ENCODE data around the gene PLA1A. TPM values are rescaled to one million over a fixed set of nuclear protein-coding genes. Genes with fewer than 3 reads are reported as not detected.
"Not testable (repeated sequence)": the region's sequence is repeated elsewhere in the genome, so short reads cannot be mapped to it uniquely, and the experiment has no call there.

The PLA1A gene
- total and polyA plus RNA-seq, 5 experiments from 2014 or later = not detected

DNA sequence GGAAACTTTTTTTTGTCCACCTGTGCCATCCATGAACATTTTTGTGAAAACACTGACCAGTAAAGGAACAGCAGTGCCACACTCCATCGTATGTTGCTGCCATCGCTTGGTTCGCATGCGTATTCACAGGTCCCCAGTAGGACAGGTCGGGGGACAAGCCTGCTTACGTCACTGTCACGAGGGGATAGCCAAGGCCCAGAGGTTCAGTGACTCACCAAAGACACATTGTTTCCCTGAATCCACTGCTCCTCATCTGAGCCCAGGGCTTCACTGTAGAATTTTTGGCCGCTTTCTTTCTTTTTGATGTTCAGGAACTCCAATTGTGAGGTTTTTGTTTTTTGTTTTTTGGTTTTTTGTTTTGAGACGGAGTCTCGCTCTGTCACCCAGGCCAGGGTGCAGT lies 12.5 kb upstream of the PLA1A start:
- Mint-ChIP-seq H3K4me3 (no peak overlapping the region), H3K36me3 (peaks cover 0 to 2% (median 2%) of the 10 kb centered on the region in 3 donors), H3K27ac (no peak overlapping the region), H3K27me3 (peaks cover 2 to 26% (median 6%) of the 10 kb centered on the region in 5 donors), H3K4me1 (peaks cover 3 to 30% (median 4%) of the 10 kb centered on the region in 4 donors), H3K9me3 (peaks cover 0 to 1% (median 0%) of the 10 kb centered on the region in 9 donors)
- DNase-seq = no peak
- ATAC-seq = no peak
- POLR2A ChIA-PET = no interaction called here

- DNase-seq = no peak
- POLR2A ChIA-PET = no interaction called here
- peaks cover 2 to 29% (median 9%) of the 10 kb centered on the region in 5 donors for H3K27me3 Mint-ChIP-seq
- no peak overlapping the region for H3K27ac Mint-ChIP-seq
- H3K36me3 Mint-ChIP-seq = peaks cover 0 to 2% (median 2%) of the 10 kb centered on the region in 3 donors
- no peak overlapping the region for H3K4me3 Mint-ChIP-seq
- no peak for ATAC-seq
- peaks cover 0 to 30% (median 1%) of the 10 kb centered on the region in 4 donors for H3K4me1 Mint-ChIP-seq
- H3K9me3 Mint-ChIP-seq = peaks cover 0 to 4% (median 0%) of the 10 kb centered on the region in 9 donors
Observed at GRCh38 chr3:119585856-119586570, 11.7 kb upstream of the PLA1A start.

DNA sequence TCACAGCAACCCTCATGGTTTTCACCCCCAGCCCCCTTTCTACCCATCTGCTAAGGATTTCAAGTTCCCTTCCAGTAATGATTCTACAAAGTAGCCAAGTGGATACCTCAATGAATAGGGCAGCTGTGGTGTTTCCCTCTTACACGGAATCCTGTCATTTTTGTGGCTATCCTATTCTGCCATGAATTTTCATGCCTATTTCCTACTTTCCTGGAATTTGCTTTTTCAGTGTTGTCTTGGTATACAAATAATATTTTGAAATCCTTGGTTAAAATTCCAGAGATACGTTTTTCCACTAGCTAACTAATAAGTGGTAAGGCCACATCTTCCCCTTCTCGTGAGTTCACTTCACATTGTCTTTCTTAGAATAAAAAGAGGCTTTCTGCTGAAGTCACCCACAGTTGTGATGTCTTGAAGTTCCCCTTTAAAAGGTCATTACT lies 10.9 kb upstream of the PLA1A start:
- Mint-ChIP-seq H3K4me3 (no peak overlapping the region), H3K27ac (no peak overlapping the region), H3K27me3 (peaks cover 2 to 29% (median 9%) of the 10 kb centered on the region in 5 donors), H3K36me3 (peaks cover 0 to 2% (median 2%) of the 10 kb centered on the region in 3 donors), H3K4me1 (peaks cover 0 to 30% (median 1%) of the 10 kb centered on the region in 4 donors), H3K9me3 (peaks cover 0 to 7% (median 0%) of the 10 kb centered on the region in 9 donors)
- POLR2A ChIA-PET = no interaction called here
- DNase-seq (no peak), ATAC-seq (no peak)

- DNase-seq (no peak), ATAC-seq (no peak)
- H3K9me3 Mint-ChIP-seq = peaks cover 0 to 7% (median 0%) of the 10 kb centered on the region in 9 donors
- H3K27ac Mint-ChIP-seq = no peak overlapping the region
- peaks cover 0 to 26% (median 1%) of the 10 kb centered on the region in 4 donors for H3K4me1 Mint-ChIP-seq
- POLR2A ChIA-PET = no interaction called here
- H3K4me3 Mint-ChIP-seq = no peak overlapping the region
- peaks cover 0 to 2% (median 2%) of the 10 kb centered on the region in 3 donors for H3K36me3 Mint-ChIP-seq
- H3K27me3 Mint-ChIP-seq = peaks cover 2 to 29% (median 9%) of the 10 kb centered on the region in 5 donors
Observed at GRCh38 chr3:119588112-119588511, 9.6 kb upstream of the PLA1A start.

- peaks cover 0 to 7% (median 0%) of the 10 kb centered on the region in 9 donors for H3K9me3 Mint-ChIP-seq
Observed at GRCh38 chr3:119589102-119589773, 8.4 kb upstream of the PLA1A start.

DNA sequence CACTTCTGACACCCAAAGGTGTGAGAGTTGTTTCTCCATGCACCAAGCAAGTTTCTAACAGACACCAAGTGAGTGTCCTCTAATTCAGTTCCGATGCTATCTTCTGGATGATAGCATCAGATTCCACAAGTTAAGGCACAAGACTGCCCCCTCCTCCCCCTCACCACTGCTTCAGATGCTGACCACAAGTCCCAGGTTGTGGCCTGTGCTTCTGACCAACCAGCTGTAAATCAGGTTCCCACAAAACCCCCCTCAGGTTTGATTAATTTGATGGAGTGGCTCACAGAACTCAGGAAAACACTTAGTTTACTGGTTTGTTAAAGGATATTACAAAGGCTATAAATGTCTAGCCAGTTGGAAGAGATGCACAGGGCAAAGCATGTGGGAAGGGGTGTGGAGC lies 7.0 kb upstream of the PLA1A start:
- no peak for ATAC-seq
- H3K4me3 Mint-ChIP-seq = no peak overlapping the region

More at GRCh38 chr3:119589102-119589773, 8.4 kb upstream of the PLA1A start:
- Mint-ChIP-seq H3K4me3 (no peak overlapping the region), H3K4me1 (peaks cover 0 to 26% (median 1%) of the 10 kb centered on the region in 4 donors), H3K36me3 (peaks cover 0 to 2% (median 2%) of the 10 kb centered on the region in 3 donors), H3K27ac (peak overlapping the region in 2 of 10 donors; percentile 20 to 66), H3K27me3 (peaks cover 3 to 29% (median 9%) of the 10 kb centered on the region in 5 donors)
- ATAC-seq (no peak), DNase-seq (no peak)
- POLR2A ChIA-PET = no interaction called here

DNA sequence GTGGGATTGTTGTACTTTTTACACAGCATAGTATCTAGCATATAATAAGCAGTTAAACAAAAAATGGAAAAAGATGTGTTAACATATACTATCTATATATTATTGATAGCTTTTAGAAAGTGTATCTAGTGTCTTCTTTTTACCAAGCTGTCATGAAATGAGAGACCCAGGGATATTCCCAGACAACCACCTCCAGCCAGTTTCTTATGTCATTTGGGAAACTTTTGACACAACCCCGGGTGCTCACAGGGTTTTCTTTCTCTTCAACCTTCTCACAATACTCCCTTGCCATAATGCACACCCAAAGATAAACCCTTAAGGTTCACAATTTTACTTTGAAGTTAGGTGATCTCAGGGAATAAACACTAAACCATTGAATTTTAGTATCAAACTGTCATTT lies 4.8 kb upstream of the PLA1A start:
- Mint-ChIP-seq H3K27ac (no peak overlapping the region), H3K36me3 (peaks cover 0 to 2% (median 0%) of the 10 kb centered on the region in 3 donors), H3K27me3 (peaks cover 3 to 26% (median 9%) of the 10 kb centered on the region in 5 donors), H3K4me3 (no peak overlapping the region), H3K4me1 (peaks cover 0 to 20% (median 1%) of the 10 kb centered on the region in 4 donors), H3K9me3 (peaks cover 0 to 7% (median 0%) of the 10 kb centered on the region in 9 donors)
- ATAC-seq = no peak
- DNase-seq = no peak
- POLR2A ChIA-PET = no interaction called here

More for the DNA sequence above, 7.0 kb upstream of the PLA1A start:
- POLR2A ChIA-PET = no interaction called here
- H3K36me3 Mint-ChIP-seq = peaks cover 0 to 2% (median 2%) of the 10 kb centered on the region in 3 donors
- H3K27ac Mint-ChIP-seq = no peak overlapping the region
- H3K4me1 Mint-ChIP-seq = peaks cover 0 to 26% (median 1%) of the 10 kb centered on the region in 4 donors
- H3K9me3 Mint-ChIP-seq = peaks cover 0 to 7% (median 0%) of the 10 kb centered on the region in 9 donors
- H3K27me3 Mint-ChIP-seq = peaks cover 3 to 29% (median 9%) of the 10 kb centered on the region in 5 donors
- no peak for DNase-seq

DNA sequence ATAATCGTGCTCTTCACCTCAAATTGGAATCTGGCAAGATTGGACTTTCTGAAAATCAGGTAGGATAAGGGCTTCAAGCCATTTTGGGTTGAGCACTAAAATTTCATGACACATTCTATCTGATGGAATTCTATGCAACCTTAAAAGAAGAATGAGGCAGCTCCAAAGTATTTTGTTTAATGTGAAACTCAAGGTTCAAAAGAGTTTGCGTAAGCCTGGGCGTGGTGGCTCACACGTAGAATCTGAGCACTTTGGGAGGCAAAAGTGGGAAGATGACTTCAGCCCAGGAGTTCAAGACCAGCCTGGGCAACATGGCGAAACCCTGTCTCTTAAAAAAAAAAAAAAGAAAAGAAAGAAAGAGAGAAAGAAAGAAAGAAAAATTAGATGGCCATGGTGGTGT lies 3.6 kb upstream of the PLA1A start:
- Mint-ChIP-seq H3K4me3 (no peak overlapping the region), H3K27ac (no peak overlapping the region), H3K9me3 (peaks cover 0 to 7% (median 0%) of the 10 kb centered on the region in 9 donors), H3K36me3 (no peaks in the 10 kb centered on the region), H3K27me3 (peaks cover 2 to 14% (median 6%) of the 10 kb centered on the region in 5 donors), H3K4me1 (peaks cover 0 to 8% (median under 1%) of the 10 kb centered on the region in 4 donors)
- ATAC-seq (no peak), DNase-seq (no peak)
- POLR2A ChIA-PET = no interaction called here

DNA sequence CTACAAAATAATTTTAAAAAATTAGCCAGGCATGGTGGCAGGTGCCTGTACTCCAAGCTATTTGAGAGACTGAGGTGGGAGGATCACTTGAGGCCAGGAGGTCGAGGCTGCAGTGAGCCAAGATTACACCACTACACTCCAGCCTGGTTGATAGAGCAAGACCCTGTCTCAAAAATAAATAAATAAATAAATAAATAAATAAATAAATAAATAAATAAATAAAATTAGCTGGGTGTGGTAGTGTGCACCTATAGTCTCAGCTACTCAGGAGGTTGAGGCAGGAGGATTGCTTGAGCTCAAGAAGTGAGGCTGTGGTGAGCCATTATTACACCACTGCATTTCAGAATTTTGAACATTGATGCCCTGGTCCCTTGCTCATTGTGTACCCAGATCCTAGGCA lies 2.8 kb upstream of the PLA1A start:
- H3K4me3 Mint-ChIP-seq, H3K9me3 Mint-ChIP-seq, H3K36me3 Mint-ChIP-seq, POLR2A ChIA-PET, DNase-seq, H3K4me1 Mint-ChIP-seq, H3K27me3 Mint-ChIP-seq, ATAC-seq: not testable (repeated sequence)
- peak overlapping the region in 1 of 10 donors; percentile 72 for H3K27ac Mint-ChIP-seq

DNA sequence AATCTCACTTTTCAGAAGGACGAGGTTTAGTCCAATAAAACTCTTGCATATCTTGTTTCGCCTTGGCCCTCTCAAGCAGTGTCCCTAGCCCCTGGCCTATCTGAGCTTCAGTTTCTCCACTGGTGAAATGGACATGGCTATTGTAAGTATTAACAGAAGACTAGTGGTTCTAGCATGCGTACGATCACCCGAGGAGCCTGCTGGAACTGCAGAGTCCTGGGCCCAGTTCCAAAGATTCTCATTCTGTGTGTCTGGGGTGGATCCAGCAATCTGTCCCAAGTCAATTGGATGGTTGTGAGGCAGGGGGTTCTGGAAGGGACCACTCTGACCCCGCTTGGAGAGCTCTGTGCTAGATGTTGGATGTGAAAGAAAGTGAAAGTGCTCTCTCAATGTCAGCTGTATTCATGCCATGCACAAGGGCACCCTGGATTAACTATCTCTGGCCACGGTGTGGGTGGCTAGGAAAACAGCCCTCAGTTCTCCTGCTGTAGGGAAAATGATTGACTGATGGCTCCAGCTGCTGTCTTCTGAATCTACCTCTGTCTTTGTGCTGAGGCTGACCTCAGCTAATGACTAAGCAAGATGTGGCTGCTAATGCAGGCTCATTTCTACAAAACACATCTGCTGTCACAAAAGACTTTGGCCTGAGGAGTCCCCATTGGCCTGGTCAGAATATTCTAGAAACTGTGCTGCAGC lies 1.9 kb upstream of the PLA1A start:
- no peak for ATAC-seq
- Mint-ChIP-seq H3K4me3 (no peak overlapping the region), H3K4me1 (peaks cover 0 to 1% (median 0%) of the 10 kb centered on the region in 4 donors), H3K27ac (no peak overlapping the region), H3K27me3 (peaks cover 0 to 4% (median under 1%) of the 10 kb centered on the region in 5 donors), H3K36me3 (no peaks in the 10 kb centered on the region), H3K9me3 (peaks cover 0 to 6% (median 0%) of the 10 kb centered on the region in 9 donors)
- DNase-seq = no peak
- POLR2A ChIA-PET = no interaction called here

- peaks cover 0 to under 1% (median 0%) of the 10 kb centered on the region in 9 donors for H3K9me3 Mint-ChIP-seq
- H3K4me3 Mint-ChIP-seq = no peak overlapping the region
Observed at GRCh38 chr3:119596398-119596797, 1.3 kb upstream of the PLA1A start.

GRCh38 chr3:119598410-119599098 lies 869 bp downstream of the PLA1A start:
- no peak overlapping the region for H3K27ac Mint-ChIP-seq

More at GRCh38 chr3:119596398-119596797, 1.3 kb upstream of the PLA1A start:
- POLR2A ChIA-PET = no interaction called here
- peaks cover 0 to 4% (median 0%) of the 10 kb centered on the region in 5 donors for H3K27me3 Mint-ChIP-seq
- DNase-seq (no peak), ATAC-seq (no peak)
- no peaks in the 10 kb centered on the region for H3K36me3 Mint-ChIP-seq
- peaks cover 0 to 3% (median under 1%) of the 10 kb centered on the region in 4 donors for H3K4me1 Mint-ChIP-seq
- no peak overlapping the region for H3K27ac Mint-ChIP-seq

More at GRCh38 chr3:119598410-119599098, 869 bp downstream of the PLA1A start:
- ATAC-seq = no peak
- DNase-seq = no peak
- no peak overlapping the region for H3K4me3 Mint-ChIP-seq
- H3K4me1 Mint-ChIP-seq = peaks cover 0 to 3% (median under 1%) of the 10 kb centered on the region in 4 donors
- no peaks in the 10 kb centered on the region for H3K9me3 Mint-ChIP-seq
- POLR2A ChIA-PET = no interaction called here
- H3K27me3 Mint-ChIP-seq = peaks cover 0 to 4% (median 1%) of the 10 kb centered on the region in 5 donors
- H3K36me3 Mint-ChIP-seq = no peaks in the 10 kb centered on the region

Data from naive thymus-derived CD8-positive, alpha-beta T cell (primary cell).